Neural crest cell (in vitro differentiated cells): ENCODE results near the gene ABHD16A. TPM values are rescaled to one million over a fixed set of nuclear protein-coding genes. Genes with fewer than 3 reads are reported as not detected.

Experiments
- DNase-seq: peaks from one replicate; pipeline ENCODE4 v3.0.0; 2021; ENCODE audit warnings: low read depth, mixed read lengths, low spot score
- H3K27ac Mint-ChIP-seq: one replicate; pipeline ENCODE4 v1.8.0; 2021; ENCODE audit warnings: mild to moderate bottlenecking, mixed read lengths; ENCODE audit not compliant: unreplicated experiment
- H3K27me3 Mint-ChIP-seq: 2 replicates; pipeline ENCODE4 v1.8.0; 2021; ENCODE audit warnings: low read depth, mild to moderate bottlenecking, mixed read lengths
- H3K36me3 Mint-ChIP-seq: 2 replicates; pipeline ENCODE4 v1.8.0; 2021; ENCODE audit warnings: low read depth, mild to moderate bottlenecking, mixed read lengths
- H3K4me1 Mint-ChIP-seq: 2 replicates; pipeline ENCODE4 v1.8.0; 2021; ENCODE audit warnings: mixed read lengths
- H3K4me3 Mint-ChIP-seq: one replicate; pipeline ENCODE4 v1.8.0; 2021; ENCODE audit warnings: mild to moderate bottlenecking, mixed read lengths
- H3K9me3 Mint-ChIP-seq: 2 replicates; pipeline ENCODE4 v1.8.0; 2021; ENCODE audit warnings: mixed read lengths
- CTCF ChIP-seq: fragments of 200-600 bp; sonication (generic); conservative IDR thresholded peaks from 2 replicates; pipeline ENCODE4 v1.5.0; 2021; ENCODE audit warnings: antibody characterized with exemption, mild to moderate bottlenecking
- total RNA-seq: library from RNA; stranded (reverse); gene quantifications from 2 replicates; pipeline ENCODE4 v1.2.1, GENCODE V29; 2021

The ABHD16A gene
- total RNA-seq, 1 donor from 2014 or later: 73.6 TPM

DNA sequence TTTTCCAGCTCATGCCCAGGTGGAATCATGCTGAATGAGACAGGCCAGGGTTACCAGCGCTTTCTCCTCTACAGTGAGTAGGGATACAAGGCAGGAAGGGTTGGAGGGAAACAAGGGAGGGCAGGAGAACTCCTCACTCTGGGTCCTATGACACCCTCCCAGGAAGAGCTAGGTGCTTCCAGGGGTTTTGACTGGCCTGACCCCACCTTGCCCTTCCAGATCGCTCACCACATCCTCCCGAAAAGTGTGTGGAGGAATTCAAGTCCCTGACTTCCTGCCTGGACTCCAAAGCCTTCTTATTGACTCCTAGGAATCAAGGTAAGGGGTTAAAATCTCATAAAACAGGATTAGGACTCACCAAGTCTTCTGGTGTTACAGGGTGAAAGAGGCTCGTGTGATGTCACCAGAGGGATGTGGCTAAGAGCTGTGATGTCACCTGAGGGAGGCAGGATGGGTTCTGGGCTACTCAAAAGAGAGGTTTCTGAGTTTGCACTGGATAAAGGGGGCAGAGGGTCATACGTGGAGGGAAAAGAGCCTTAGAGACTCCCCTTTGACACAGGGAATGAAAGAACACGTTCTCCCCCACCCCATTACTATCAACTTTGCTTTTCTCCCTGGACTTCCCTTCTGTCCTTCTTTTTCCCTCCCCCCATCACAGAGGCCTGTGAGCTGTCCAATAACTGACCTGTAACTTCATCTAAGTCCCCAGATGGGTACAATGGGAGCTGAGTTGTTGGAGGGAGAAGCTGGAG lies 45.5 kb downstream of the ABHD16A start:
- peaks cover 50% of the 10 kb centered on the region for H3K4me1 Mint-ChIP-seq
- H3K27ac Mint-ChIP-seq: no peak overlapping the region
- H3K27me3 Mint-ChIP-seq: peaks cover 4% of the 10 kb centered on the region
- H3K4me3 Mint-ChIP-seq: peak overlapping the region; percentile 93
- H3K9me3 Mint-ChIP-seq: no peaks in the 10 kb centered on the region
- TF ChIP-seq CTCF: no peak
- DNase-seq: no peak
- H3K36me3 Mint-ChIP-seq: no peaks in the 10 kb centered on the region

- TF ChIP-seq CTCF: no peak
- no peak for DNase-seq
- H3K4me3 Mint-ChIP-seq: peak within 1 kb of the TSS; percentile 79
- H3K27ac Mint-ChIP-seq: peak within 1 kb of the TSS; percentile 12
- H3K4me1 Mint-ChIP-seq: peaks cover 58% of the 10 kb centered on the region
- peaks cover 7% of the 10 kb centered on the region for H3K36me3 Mint-ChIP-seq
- no peaks in the 10 kb centered on the region for H3K9me3 Mint-ChIP-seq
- H3K27me3 Mint-ChIP-seq: peaks cover 9% of the 10 kb centered on the region
Measured at GRCh38 chr6:31655349-31656237, 47.5 kb downstream of the ABHD16A start, which contains the start of gene APOM. TSS of gene APOM (plus strand) at chr6:31655894. CDS start at chr6:31655967, 73 bp downstream.

DNA sequence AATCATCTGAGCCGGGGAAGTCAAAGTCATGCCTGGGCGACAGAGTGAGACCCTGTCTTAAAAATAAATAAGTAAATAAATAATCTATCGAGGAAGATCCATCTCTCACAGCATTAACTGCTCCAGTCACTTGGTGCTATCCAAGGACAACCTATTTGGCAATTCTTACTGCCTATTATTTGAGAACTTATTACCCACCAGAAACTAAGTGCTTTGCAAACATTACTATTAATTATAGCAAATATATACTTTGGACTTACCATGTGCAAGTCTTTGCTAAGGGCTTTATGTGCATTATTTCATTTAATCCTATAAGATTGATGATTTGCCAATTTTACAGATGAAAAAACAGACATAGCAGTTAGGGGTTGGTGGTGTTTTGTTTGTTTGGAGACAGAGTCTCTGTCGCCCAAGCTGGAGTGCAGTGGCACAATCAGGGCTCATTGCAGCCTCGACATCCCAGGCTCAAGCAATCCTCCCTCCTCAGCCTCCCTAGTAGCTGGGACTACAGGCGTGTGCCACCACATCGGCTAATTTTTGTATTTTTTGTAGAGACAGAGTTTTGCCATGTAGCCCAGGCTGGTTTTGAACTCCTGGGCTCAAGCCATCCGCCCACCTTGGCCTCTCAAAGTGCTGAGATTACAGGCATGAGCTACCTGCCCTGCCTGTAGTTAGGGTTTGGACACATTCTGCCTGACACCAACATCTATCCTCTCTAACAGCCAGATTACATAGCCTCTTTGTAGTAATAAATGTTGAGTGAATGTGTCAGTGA lies 48.4 kb downstream of the ABHD16A start:
- Mint-ChIP-seq H3K27me3 (peaks cover 9% of the 10 kb centered on the region), H3K27ac (peak overlapping the region; percentile 12), H3K36me3 (peaks cover 7% of the 10 kb centered on the region), H3K9me3 (no peaks in the 10 kb centered on the region), H3K4me3 (peak overlapping the region; percentile 79), H3K4me1 (peaks cover 56% of the 10 kb centered on the region)
- no peak for DNase-seq
- TF ChIP-seq CTCF: no peak

- H3K27me3 Mint-ChIP-seq: peaks cover 9% of the 10 kb centered on the region
- TF ChIP-seq CTCF: no peak
- peaks cover 45% of the 10 kb centered on the region for H3K4me1 Mint-ChIP-seq
Measured at GRCh38 chr6:31652925-31653724, 50.0 kb downstream of the ABHD16A start.

More at GRCh38 chr6:31652925-31653724, 50.0 kb downstream of the ABHD16A start:
- H3K9me3 Mint-ChIP-seq: no peaks in the 10 kb centered on the region
- peak overlapping the region; percentile 94 for H3K4me3 Mint-ChIP-seq
- H3K27ac Mint-ChIP-seq: peak overlapping the region; percentile 100
- H3K36me3 Mint-ChIP-seq: peaks cover 13% of the 10 kb centered on the region
- no peak for DNase-seq
